ENCODE results near the gene SAPCD2.

Gene SAPCD2

DNA sequence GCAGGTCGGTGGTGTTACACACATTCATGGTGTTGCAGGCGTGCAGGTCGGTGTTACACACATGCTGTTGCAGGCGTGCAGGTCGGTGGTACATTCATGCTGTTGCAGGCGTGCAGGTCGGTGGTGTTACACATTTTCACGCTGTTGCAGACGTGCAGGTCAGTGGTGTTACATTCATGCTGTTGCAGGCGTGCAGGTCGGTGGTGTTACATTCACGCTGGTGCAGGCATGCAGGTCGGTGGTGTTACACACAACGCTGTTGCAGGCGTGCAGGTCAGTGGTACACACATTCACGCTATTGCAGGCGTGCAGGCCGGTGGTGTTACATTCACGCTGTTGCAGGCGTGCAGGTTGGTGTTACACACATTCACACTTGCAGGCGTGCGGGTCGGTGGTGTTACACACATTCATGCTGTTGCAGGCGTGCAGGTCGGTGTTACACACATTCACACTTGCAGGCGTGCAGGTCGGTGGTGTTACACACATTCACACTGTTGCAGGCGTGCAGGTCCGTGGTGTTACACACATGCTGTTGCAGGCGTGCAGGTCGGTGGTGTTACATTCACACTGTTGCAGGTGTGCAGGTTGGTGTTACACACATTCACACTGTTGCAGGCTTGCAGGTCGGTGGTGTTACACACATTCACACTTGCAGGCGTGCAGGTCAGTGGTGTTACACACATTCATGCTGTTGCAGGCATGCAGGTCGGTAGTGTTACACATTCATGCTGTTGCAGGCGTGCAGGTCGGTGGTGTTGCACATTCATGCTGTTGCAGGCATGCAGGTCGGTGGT is 33.0 kb upstream of the SAPCD2 start:
- H3K36me3 ChIP-seq (ENCODE audit: insufficient read depth, low read length): peaks cover 51% of the 10 kb centered on the region
- H3K4me1 ChIP-seq (ENCODE audit: insufficient read depth, low read length): no peaks in the 10 kb centered on the region
- no peaks in the 10 kb centered on the region for H3K9me3 ChIP-seq (ENCODE audit: low read length)

DNA sequence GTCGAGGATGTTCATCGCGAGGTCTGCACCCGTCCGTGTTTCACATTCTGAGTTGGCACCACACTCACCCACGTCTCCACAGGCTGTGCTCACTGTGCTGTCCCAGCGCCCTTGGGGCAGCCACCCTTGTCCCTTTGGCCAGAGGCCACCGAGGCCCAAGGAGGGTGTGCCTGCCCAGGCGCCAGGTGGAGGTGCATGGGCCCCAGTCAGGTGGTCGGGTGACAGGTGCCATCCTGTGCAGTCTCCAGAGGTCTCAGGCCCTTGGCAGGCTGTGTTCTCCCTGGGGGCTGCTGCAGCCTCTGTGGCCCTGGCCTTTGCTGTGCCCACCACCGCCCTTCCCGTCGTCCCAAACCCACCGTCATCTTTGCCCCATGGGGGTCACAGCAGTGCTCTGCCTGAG is 28.9 kb upstream of the SAPCD2 start:
- Histone ChIP-seq H3K4me1 (ENCODE audit: insufficient read depth, low read length) (no peaks in the 10 kb centered on the region), H3K9ac (ENCODE audit: low read length) (no peak overlapping the region), H3K9me3 (ENCODE audit: low read length) (no peaks in the 10 kb centered on the region), H3K27me3 (ENCODE audit: control insufficient read depth in 1 of 2, insufficient read depth in 2 of 2, low read length in 2 of 2) (no peaks in the 10 kb centered on the region), H3K27ac (ENCODE audit: low read depth, low read length) (no peak overlapping the region), H3K4me3 (ENCODE audit: low read depth in 1 of 2, low read length in 2 of 2) (no peak overlapping the region), H3K36me3 (ENCODE audit: insufficient read depth, low read length) (peaks cover 58% of the 10 kb centered on the region)

More for the DNA sequence above, 33.0 kb upstream of the SAPCD2 start:
- Histone ChIP-seq H3K9ac (ENCODE audit: low read length) (no peak overlapping the region), H3K27me3 (ENCODE audit: control insufficient read depth in 1 of 2, insufficient read depth in 2 of 2, low read length in 2 of 2) (no peaks in the 10 kb centered on the region), H3K27ac (ENCODE audit: low read depth, low read length) (no peak overlapping the region), H3K4me3 (ENCODE audit: low read depth in 1 of 2, low read length in 2 of 2) (no peak overlapping the region)

DNA sequence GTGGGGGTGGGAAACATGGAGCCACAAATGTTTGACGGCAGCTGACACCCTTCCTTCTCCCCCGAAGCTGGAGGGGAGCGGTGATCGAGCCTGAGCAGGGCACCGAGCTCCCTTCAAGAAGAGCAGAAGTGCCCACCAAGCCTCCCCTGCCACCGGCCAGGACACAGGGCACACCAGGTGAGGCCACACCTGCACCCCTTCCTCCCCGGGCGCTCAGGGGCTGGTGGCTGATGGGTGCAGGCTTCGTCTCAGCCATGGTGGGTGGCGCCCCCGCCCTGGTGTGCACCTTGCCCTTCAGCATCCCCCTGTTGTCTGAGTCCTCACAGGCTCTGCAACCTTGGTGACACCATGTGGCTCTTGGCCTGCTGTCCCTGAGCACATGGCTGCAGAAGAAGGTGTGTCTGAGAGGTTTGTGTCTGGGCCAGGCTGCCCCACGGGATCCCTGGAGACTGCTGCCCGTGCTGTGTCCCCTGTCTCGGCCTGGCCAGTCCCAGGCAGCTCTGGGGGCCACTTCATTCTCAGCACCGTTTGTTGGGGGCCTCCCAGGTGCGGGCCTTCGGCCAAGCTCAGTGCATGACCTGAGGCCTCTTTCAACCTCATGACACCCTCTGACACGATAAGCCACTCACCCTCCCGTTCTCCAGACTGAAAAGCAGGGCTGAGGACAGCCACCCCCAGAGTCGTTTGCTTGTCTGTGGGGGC is 27.6 kb upstream of the SAPCD2 start:
- no peaks in the 10 kb centered on the region for H3K4me1 ChIP-seq (ENCODE audit: insufficient read depth, low read length)
- H3K36me3 ChIP-seq (ENCODE audit: insufficient read depth, low read length): peaks cover 46% of the 10 kb centered on the region
- no peaks in the 10 kb centered on the region for H3K27me3 ChIP-seq (ENCODE audit: control insufficient read depth in 1 of 2, insufficient read depth in 2 of 2, low read length in 2 of 2)
- no peak overlapping the region for H3K9ac ChIP-seq (ENCODE audit: low read length)
- H3K4me3 ChIP-seq (ENCODE audit: low read depth in 1 of 2, low read length in 2 of 2): no peak overlapping the region
- H3K27ac ChIP-seq (ENCODE audit: low read depth, low read length): no peak overlapping the region
- no peaks in the 10 kb centered on the region for H3K9me3 ChIP-seq (ENCODE audit: low read length)

DNA sequence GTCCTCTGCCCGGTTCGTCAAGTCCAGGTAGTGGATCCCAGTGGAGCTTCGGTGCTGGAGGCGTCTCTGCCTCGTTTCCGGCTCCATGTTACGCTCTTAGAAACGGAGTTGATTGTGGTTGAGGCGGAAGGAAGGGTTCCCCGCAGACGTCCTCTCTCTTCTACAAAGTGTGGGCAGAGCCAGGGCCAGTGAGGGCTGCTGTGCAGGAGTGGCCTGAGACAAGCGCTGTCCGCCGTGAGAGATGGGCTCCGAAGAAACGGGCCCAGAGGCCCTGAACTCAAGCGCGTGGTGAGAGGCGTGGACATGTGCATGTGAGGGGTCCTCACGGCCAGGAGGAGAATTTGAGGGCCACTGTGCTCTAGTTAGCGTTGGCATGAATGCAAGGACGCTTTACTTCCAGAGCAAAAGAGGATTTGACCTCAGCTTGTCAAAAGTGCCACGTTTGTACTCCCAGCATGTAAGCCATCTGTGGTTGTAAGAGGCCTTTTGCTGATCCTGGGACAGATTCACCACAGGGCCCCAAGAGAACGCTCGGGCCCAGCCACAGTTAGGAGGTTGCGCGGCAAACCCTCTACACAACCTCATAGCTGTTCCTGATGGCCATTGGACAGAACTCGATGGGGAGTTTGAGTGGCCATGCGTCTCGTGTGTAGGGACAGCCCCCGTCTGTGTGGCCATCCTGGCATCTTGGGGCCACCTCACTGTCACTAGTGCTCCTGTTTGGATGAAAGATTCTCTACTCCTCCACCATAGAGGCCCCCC is 26.6 kb upstream of the SAPCD2 start:
- Histone ChIP-seq H3K9ac (ENCODE audit: low read length) (no peak overlapping the region), H3K36me3 (ENCODE audit: insufficient read depth, low read length) (peaks cover 37% of the 10 kb centered on the region)

DNA sequence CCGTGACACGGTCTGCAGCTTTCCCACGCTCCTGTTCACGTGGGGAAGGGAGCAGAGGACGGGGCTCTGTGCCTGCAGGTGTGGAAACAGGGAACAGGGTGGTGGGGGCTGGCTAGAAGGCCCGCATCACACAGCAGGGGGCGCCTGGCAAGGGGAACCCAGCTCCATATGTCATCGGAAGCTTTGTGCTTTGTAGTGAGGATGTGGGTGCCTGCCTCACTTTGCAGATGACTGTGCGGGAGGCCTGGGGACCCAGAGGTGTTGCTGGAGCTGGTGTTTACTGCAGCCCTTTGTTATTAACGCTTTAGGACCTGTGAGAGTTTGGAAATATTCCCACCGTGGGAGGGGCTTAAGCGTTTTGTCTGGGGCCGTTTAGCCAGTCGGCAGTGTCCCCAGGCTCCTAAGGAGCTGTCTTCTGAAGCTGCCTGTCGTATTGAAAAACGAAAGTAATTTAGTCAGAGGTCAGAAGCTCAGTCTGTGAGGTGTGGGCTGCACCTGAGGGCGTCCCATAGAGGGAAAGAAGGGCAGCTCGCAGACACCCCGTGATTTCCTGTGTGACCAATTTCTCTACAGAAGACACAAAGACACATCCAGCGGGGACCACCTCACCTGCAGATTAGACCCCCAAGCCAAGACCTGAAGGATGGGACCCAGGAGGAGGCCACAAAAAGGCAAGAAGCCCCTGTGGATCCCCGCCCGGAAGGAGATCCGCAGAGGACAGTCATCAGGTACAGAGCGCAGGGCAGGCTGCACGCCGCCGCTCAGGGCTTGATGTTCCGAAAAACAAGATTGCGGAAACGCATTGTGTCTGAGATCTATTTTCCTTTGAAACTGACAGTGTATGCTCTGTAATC is 25.5 kb upstream of the SAPCD2 start:
- no peaks in the 10 kb centered on the region for H3K4me1 ChIP-seq (ENCODE audit: insufficient read depth, low read length)
- H3K27ac ChIP-seq (ENCODE audit: low read depth, low read length): no peak overlapping the region

More for the DNA sequence above, 26.6 kb upstream of the SAPCD2 start:
- no peak overlapping the region for H3K4me3 ChIP-seq (ENCODE audit: low read depth in 1 of 2, low read length in 2 of 2)
- H3K9me3 ChIP-seq (ENCODE audit: low read length): no peaks in the 10 kb centered on the region
- no peaks in the 10 kb centered on the region for H3K27me3 ChIP-seq (ENCODE audit: control insufficient read depth in 1 of 2, insufficient read depth in 2 of 2, low read length in 2 of 2)
- no peaks in the 10 kb centered on the region for H3K4me1 ChIP-seq (ENCODE audit: insufficient read depth, low read length)
- no peak overlapping the region for H3K27ac ChIP-seq (ENCODE audit: low read depth, low read length)

DNA sequence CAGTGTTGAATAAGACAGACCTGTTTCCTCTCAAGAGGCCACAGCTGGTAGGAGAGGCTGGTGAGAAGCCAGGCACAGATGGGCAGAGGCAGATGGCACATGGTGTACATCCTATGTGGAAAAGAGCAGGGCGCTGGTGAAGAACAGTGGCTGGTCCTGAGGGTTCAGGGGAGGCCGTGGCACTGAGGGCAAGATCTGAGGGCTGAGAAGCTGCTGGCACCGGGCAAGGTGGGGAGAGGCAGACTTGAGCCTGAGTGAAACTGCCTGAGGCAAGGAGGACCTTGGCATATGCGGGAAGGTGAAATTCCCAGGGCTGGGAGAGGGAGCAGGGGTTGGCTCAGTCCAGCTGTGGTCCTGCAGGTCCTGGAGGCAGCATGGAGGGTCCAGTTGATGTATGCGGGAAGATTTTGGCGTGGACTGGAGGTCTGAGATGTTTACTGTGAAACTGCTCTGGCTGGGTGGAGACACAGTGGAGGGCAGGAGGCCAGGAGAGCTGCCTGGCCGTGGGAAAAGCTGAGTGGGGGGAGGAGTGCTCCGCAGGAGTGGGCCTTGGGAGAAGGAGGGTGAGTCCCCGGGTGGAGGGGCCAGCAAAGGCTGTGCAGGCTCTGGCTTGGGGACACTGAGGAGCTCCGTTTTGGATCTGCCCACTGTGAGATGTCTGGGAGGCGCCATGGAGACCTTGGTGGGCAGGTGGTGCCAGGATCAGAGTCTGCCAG is 19.0 kb upstream of the SAPCD2 start:
- no peak overlapping the region for H3K27ac ChIP-seq (ENCODE audit: low read depth, low read length)
- H3K36me3 ChIP-seq (ENCODE audit: insufficient read depth, low read length): peaks cover 8% of the 10 kb centered on the region
- H3K27me3 ChIP-seq (ENCODE audit: control insufficient read depth in 1 of 2, insufficient read depth in 2 of 2, low read length in 2 of 2): no peaks in the 10 kb centered on the region
- no peaks in the 10 kb centered on the region for H3K9me3 ChIP-seq (ENCODE audit: low read length)
- H3K4me3 ChIP-seq (ENCODE audit: low read depth in 1 of 2, low read length in 2 of 2): no peak overlapping the region
- H3K9ac ChIP-seq (ENCODE audit: low read length): no peak overlapping the region
- H3K4me1 ChIP-seq (ENCODE audit: insufficient read depth, low read length): peaks cover 19% of the 10 kb centered on the region

More for the DNA sequence above, 25.5 kb upstream of the SAPCD2 start:
- Histone ChIP-seq H3K9me3 (ENCODE audit: low read length) (no peaks in the 10 kb centered on the region), H3K4me3 (ENCODE audit: low read depth in 1 of 2, low read length in 2 of 2) (no peak overlapping the region), H3K27me3 (ENCODE audit: control insufficient read depth in 1 of 2, insufficient read depth in 2 of 2, low read length in 2 of 2) (no peaks in the 10 kb centered on the region), H3K36me3 (ENCODE audit: insufficient read depth, low read length) (peaks cover 26% of the 10 kb centered on the region), H3K9ac (ENCODE audit: low read length) (no peak overlapping the region)

DNA sequence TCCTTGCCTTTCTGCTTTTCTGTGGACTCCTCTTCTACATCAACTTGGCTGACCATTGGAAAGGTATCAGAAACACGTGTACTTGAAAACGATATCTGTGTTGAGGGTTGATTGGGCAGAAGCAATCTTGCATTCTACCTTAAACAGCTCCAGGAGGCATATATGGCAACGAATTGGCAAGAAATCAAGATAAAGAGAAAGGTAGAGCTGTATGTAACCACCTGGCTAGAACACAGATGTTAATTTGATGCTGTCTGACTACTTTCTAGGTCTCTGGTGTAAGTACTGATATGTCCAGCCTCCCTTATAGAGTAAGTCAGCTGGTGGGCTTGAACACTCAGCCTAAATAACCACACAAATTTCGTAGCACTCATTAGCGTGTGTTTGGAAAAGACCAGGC is 17.8 kb upstream of the SAPCD2 start:
- H3K9me3 ChIP-seq (ENCODE audit: low read length): no peaks in the 10 kb centered on the region
- H3K9ac ChIP-seq (ENCODE audit: low read length): no peak overlapping the region
- no peak overlapping the region for H3K27ac ChIP-seq (ENCODE audit: low read depth, low read length)
- H3K4me3 ChIP-seq (ENCODE audit: low read depth in 1 of 2, low read length in 2 of 2): peak overlapping the region in 1 of 2 donors; percentile 81
- peaks cover 19% of the 10 kb centered on the region for H3K4me1 ChIP-seq (ENCODE audit: insufficient read depth, low read length)
- H3K27me3 ChIP-seq (ENCODE audit: control insufficient read depth in 1 of 2, insufficient read depth in 2 of 2, low read length in 2 of 2): no peaks in the 10 kb centered on the region
- peaks cover 8% of the 10 kb centered on the region for H3K36me3 ChIP-seq (ENCODE audit: insufficient read depth, low read length)

DNA sequence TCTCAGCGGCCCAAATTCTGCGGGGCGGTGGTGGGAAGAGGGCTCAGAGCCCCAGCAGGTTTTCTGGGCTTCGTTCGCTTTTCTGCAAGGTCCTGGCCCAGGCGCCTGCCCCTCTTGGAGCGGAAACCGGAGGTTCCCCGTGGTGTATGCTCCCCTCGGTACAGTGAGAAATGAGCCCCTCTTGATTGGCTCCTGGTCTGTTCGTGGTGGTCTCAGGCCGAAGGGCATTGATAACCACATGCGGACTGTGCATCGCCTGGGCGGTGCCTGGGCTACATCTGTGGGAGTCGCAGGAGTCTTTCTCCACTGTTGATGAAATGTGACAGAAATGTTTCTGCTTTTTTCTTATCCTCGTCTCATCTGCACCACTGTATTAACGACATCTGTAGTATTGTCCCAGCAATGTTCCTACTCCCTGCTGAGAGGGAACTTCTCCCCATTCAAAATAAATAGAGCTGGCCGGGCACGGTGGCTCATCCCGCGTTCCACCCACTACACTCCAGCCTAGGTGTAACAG is 17.1 kb upstream of the SAPCD2 start:
- peaks cover 8% of the 10 kb centered on the region for H3K36me3 ChIP-seq (ENCODE audit: insufficient read depth, low read length)
- H3K27ac ChIP-seq (ENCODE audit: low read depth, low read length): peak overlapping the region; percentile 75
- no peaks in the 10 kb centered on the region for H3K27me3 ChIP-seq (ENCODE audit: control insufficient read depth in 1 of 2, insufficient read depth in 2 of 2, low read length in 2 of 2)
- peaks cover 19% of the 10 kb centered on the region for H3K4me1 ChIP-seq (ENCODE audit: insufficient read depth, low read length)
- peak overlapping the region; percentile 61 for H3K9ac ChIP-seq (ENCODE audit: low read length)
- H3K4me3 ChIP-seq (ENCODE audit: low read depth in 1 of 2, low read length in 2 of 2): peak overlapping the region; percentile 54 to 81
- H3K9me3 ChIP-seq (ENCODE audit: low read length): no peaks in the 10 kb centered on the region

DNA sequence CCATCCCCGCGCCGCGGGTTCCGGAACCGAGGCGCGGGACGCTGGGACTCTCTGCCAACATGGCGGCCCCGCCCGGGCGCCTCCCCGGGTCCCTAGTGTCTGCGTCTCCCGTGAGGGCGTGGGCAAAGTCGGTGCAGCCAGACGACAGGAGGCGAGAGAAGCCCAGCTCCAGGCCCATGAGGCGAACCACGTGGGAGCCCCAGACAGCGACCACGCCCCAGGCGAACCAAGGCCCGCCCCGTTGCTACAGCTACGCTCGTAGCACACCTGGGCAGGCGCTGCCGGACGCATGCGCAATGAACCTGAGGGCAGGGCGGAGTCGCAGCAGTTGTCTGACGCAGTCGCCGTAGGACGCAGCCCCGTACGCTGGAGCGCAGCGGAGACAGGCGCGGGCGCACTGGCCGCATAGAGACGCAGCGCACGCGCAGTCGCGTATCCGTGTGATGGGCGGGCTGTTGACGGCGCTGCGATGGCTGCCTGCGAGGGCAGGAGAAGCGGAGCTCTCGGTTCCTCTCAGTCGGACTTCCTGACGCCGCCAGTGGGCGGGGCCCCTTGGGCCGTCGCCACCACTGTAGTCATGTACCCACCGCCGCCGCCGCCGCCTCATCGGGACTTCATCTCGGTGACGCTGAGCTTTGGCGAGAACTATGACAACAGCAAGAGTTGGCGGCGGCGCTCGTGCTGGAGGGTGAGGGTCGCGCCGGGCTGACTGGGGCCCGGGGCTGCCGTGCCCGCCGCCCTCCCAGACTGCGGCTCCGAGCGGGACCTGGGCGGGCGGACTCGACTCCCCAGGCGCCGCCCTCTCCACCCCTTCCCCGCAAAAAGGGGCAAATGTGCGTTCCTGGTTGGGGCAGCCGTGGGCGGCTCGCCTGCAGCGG is 16.4 kb upstream of the SAPCD2 start, which contains the start of gene MAN1B1:
Gene MAN1B1, plus strand, starts transcription at position 455 of the 878 bp plus-strand sequence. Its CDS starts 15 bp downstream, at position 470.
- H3K4me1 ChIP-seq (ENCODE audit: insufficient read depth, low read length): peaks cover 19% of the 10 kb centered on the region
- H3K36me3 ChIP-seq (ENCODE audit: insufficient read depth, low read length): peaks cover 8% of the 10 kb centered on the region
- H3K9me3 ChIP-seq (ENCODE audit: low read length): no peaks in the 10 kb centered on the region
- H3K27me3 ChIP-seq (ENCODE audit: control insufficient read depth in 1 of 2, insufficient read depth in 2 of 2, low read length in 2 of 2): no peaks in the 10 kb centered on the region
- H3K4me3 ChIP-seq (ENCODE audit: low read depth in 1 of 2, low read length in 2 of 2): peak within 1 kb of the TSS; percentile 70 to 81
- H3K27ac ChIP-seq (ENCODE audit: low read depth, low read length): peak within 1 kb of the TSS; percentile 78
- peak within 1 kb of the TSS; percentile 61 for H3K9ac ChIP-seq (ENCODE audit: low read length)

Data from muscle layer of colon (tissue), 2 donors.